ENCODE results near the gene GPS2.

Gene GPS2

GRCh38 chr17:7285679-7286078 lies 29.5 kb downstream of the GPS2 start:
- Histone ChIP-seq H3K27ac (ENCODE audit: low read depth, low read length, poor library complexity, severe bottlenecking) (no peak overlapping the region), H3K9me2 (ENCODE audit: low read depth, low read length) (no peaks in the 10 kb centered on the region), H3K4me3 (ENCODE audit: low read depth, low read length, poor library complexity, severe bottlenecking) (no peak overlapping the region), H4K20me1 (ENCODE audit: insufficient read depth, low read length) (no peaks in the 10 kb centered on the region), H3K79me2 (ENCODE audit: insufficient read depth, low read length) (no peaks in the 10 kb centered on the region), H3K27me3 (ENCODE audit: insufficient read depth, low read length) (peaks cover 12% of the 10 kb centered on the region), H3K4me1 (ENCODE audit: insufficient read depth, low read length, severe bottlenecking) (peaks cover 14% of the 10 kb centered on the region), H3K36me3 (ENCODE audit: insufficient read depth, low read length) (no peaks in the 10 kb centered on the region), H3K9me3 (ENCODE audit: low read length) (no peaks in the 10 kb centered on the region), H3K4me2 (ENCODE audit: low read length) (no peak overlapping the region), H3F3A (ENCODE audit: insufficient read depth, low read length) (no peaks in the 10 kb centered on the region), H3K9ac (ENCODE audit: low read length) (no peak overlapping the region), H2AFZ (ENCODE audit: low read length) (no peak overlapping the region)
- TF ChIP-seq EZH2 (IDR thresholded peaks at IDR 0.05; ENCODE audit: borderline replicate concordance, low read length) (no peak), CTCF (IDR thresholded peaks at IDR 0.05; ENCODE audit: low read length) (no peak)

- no peaks in the 10 kb centered on the region for H3K79me2 ChIP-seq (ENCODE audit: insufficient read depth, low read length)
- TF ChIP-seq CTCF (IDR thresholded peaks at IDR 0.05; ENCODE audit: low read length), result no peak
- peaks cover 15% of the 10 kb centered on the region for H3K4me1 ChIP-seq (ENCODE audit: insufficient read depth, low read length, severe bottlenecking)
- no peaks in the 10 kb centered on the region for H3K9me3 ChIP-seq (ENCODE audit: low read length)
- H3K27me3 ChIP-seq (ENCODE audit: insufficient read depth, low read length), result peaks cover 12% of the 10 kb centered on the region
- H3K9me2 ChIP-seq (ENCODE audit: low read depth, low read length), result no peaks in the 10 kb centered on the region
- H3K4me3 ChIP-seq (ENCODE audit: low read depth, low read length, poor library complexity, severe bottlenecking), result no peak overlapping the region
- no peaks in the 10 kb centered on the region for H3F3A ChIP-seq (ENCODE audit: insufficient read depth, low read length)
- no peak overlapping the region for H3K9ac ChIP-seq (ENCODE audit: low read length)
- H2AFZ ChIP-seq (ENCODE audit: low read length), result no peak overlapping the region
- no peaks in the 10 kb centered on the region for H3K36me3 ChIP-seq (ENCODE audit: insufficient read depth, low read length)
- no peak overlapping the region for H3K27ac ChIP-seq (ENCODE audit: low read depth, low read length, poor library complexity, severe bottlenecking)
- no peaks in the 10 kb centered on the region for H4K20me1 ChIP-seq (ENCODE audit: insufficient read depth, low read length)
- H3K4me2 ChIP-seq (ENCODE audit: low read length), result no peak overlapping the region
These were observed 30.2 kb downstream of the GPS2 start for GRCh38 chr17:7284911-7285310.

- no peak for TF ChIP-seq EZH2 (IDR thresholded peaks at IDR 0.05; ENCODE audit: borderline replicate concordance, low read length)
- no peak for TF ChIP-seq CTCF (IDR thresholded peaks at IDR 0.05; ENCODE audit: low read length)
- Histone ChIP-seq H3K79me2 (ENCODE audit: insufficient read depth, low read length) (no peaks in the 10 kb centered on the region), H3K9me2 (ENCODE audit: low read depth, low read length) (no peaks in the 10 kb centered on the region), H3K27me3 (ENCODE audit: insufficient read depth, low read length) (peaks cover 12% of the 10 kb centered on the region), H3F3A (ENCODE audit: insufficient read depth, low read length) (no peaks in the 10 kb centered on the region), H3K9ac (ENCODE audit: low read length) (no peak overlapping the region), H3K4me1 (ENCODE audit: insufficient read depth, low read length, severe bottlenecking) (peaks cover 15% of the 10 kb centered on the region), H3K36me3 (ENCODE audit: insufficient read depth, low read length) (no peaks in the 10 kb centered on the region), H3K9me3 (ENCODE audit: low read length) (no peaks in the 10 kb centered on the region), H4K20me1 (ENCODE audit: insufficient read depth, low read length) (no peaks in the 10 kb centered on the region), H3K4me3 (ENCODE audit: low read depth, low read length, poor library complexity, severe bottlenecking) (no peak overlapping the region), H3K4me2 (ENCODE audit: low read length) (no peak overlapping the region), H3K27ac (ENCODE audit: low read depth, low read length, poor library complexity, severe bottlenecking) (no peak overlapping the region), H2AFZ (ENCODE audit: low read length) (no peak overlapping the region)
These were observed 31.5 kb downstream of the GPS2 start for GRCh38 chr17:7283471-7284216.
